Gastrocnemius medialis (tissue), 4 donors: ENCODE measurements around the gene GC. TPM values are rescaled to one million over a fixed set of nuclear protein-coding genes. Genes with fewer than 3 reads are reported as not detected.

Experiments used
- ATAC-seq, 2 donors: fragments of 150-250 bp; one replicate each; pipeline ENCODE4 v1.9.1; 2016
- DNase-seq, 2 donors: peaks; one replicate each; pipeline ENCODE4 v3.0.0-alpha.2; 2019
- H3K27ac ChIP-seq, 4 donors: fragments of 200-600 bp; sonication (generic); 1 replicate in 1 of 4; 2 replicates in 3 of 4; pipeline ENCODE4 v1.5.1; 2016 to 2018; ENCODE audit warnings: mild to moderate bottlenecking in 2 of 4, moderate library complexity in 1 of 4
- H3K27me3 ChIP-seq, 3 donors: fragments of 200-600 bp; sonication (generic) in 2 of 3; 1 replicate in 1 of 3; 2 replicates in 2 of 3; pipeline versions ENCODE4 v1.5.1 to v1.6.0; 2016 to 2019; ENCODE audit warnings: mild to moderate bottlenecking in 1 of 3, moderate library complexity in 1 of 3
- H3K36me3 ChIP-seq, 2 donors: fragments of 200-600 bp; sonication (generic) in 1 of 2; one replicate each; pipeline ENCODE4 v1.5.1; 2017 to 2018
- H3K4me1 ChIP-seq, 2 donors: fragments of 200-600 bp; sonication (generic) in 1 of 2; one replicate each; pipeline ENCODE4 v1.5.1; 2016 to 2017; ENCODE audit warnings: mild to moderate bottlenecking in 2 of 2
- H3K4me3 ChIP-seq, 4 donors: fragments of 200-600 bp; sonication (generic) in 3 of 4; 1 replicate in 1 of 4; 2 replicates in 3 of 4; pipeline ENCODE4 v1.5.1; 2016 to 2019; ENCODE audit warnings: mild to moderate bottlenecking in 2 of 4
- H3K9me3 ChIP-seq, 3 donors: fragments of 200-600 bp; sonication (generic) in 2 of 3; 1 replicate in 1 of 3; 2 replicates in 2 of 3; pipeline ENCODE4 v1.5.1; 2016 to 2019
- CTCF ChIP-seq, 5 experiments: fragments of 450-650 bp in 3 of 5; fragments of 200-600 bp in 2 of 5; sonication (generic) in 2 of 5; IDR thresholded peaks in 4 of 5; conservative IDR thresholded peaks in 1 of 5; 1 replicate in 4 of 5; 2 replicates in 1 of 5; pipeline ENCODE4 v1.5.1; 2016 to 2019; ENCODE audit warnings: antibody characterized with exemption in 5 of 5, mild to moderate bottlenecking in 3 of 5, moderate library complexity in 3 of 5
- POLR2A ChIP-seq, 2 donors: fragments of 450-650 bp; IDR thresholded peaks; one replicate each; pipeline ENCODE4 v1.6.1; 2017; ENCODE audit warnings: antibody characterized with exemption in 2 of 2, mild to moderate bottlenecking in 2 of 2, moderate library complexity in 2 of 2
- in situ Hi-C, 4 donors: fragments of 200-750 bp; cut with MboI; loops; one replicate each; pipeline versions ENCODE4 v1.15.0 to v1.8.0; 2017; ENCODE audit warnings: low sequenced_read_pairs in 4 of 4
- intact Hi-C: fragments of 100-400 bp; cut with DNase I; formaldehyde crosslinking; loops from one replicate; pipeline ENCODE4 v1.15.1; 2023; ENCODE audit warnings: low total_unique reads
- total RNA-seq, 4 donors: library from RNA; depleted of rRNA; stranded (reverse); fragments of >200 nt; gene quantifications; one replicate each; pipeline versions ENCODE4 v1.1.0 to v1.2.3, GENCODE V29; 2016

The GC gene
- total RNA-seq, 4 donors from 2014 or later = 5.1 to 9.8 TPM; not detected in 2

GRCh38 chr4:71732066-71732465 lies 51.8 kb downstream of the GC start:
- Histone ChIP-seq H3K27me3 (no peaks in the 10 kb centered on the region), H3K27ac (no peak overlapping the region), H3K9me3 (no peaks in the 10 kb centered on the region), H3K4me3 (no peak overlapping the region), H3K36me3 (no peaks in the 10 kb centered on the region), H3K4me1 (no peaks in the 10 kb centered on the region)
- ATAC-seq = no peak
- intact Hi-C loops = no loop called here
- DNase-seq = no peak
- TF ChIP-seq CTCF (IDR thresholded peaks at IDR 0.05 in 4 of 5, conservative IDR thresholded peaks at IDR 0.05 in 1 of 5) = no peak
- no peak for TF ChIP-seq POLR2A (IDR thresholded peaks at IDR 0.05)
- in situ Hi-C loops = no loop called here

DNA sequence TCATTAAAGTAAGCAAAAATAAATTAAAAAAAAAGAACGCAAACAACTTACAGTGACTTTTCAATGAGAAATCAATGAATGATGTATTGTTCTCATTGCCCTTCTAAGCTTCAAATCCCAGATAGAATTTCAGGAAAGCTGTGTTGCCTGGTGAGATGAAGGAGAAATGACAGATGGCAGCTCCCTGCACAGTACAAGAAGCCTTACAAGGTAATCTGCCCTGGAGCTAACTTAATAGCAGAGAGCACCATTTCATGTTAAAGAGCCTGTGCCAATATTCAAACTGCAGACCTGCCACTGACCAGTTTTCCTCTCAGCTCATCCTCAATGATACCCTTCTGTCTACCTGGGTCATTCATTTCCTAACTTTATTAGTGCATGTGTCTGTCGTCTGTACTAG lies 54.0 kb downstream of the GC start:
- intact Hi-C loops (no loop called here), in situ Hi-C loops (no loop called here)

DNA sequence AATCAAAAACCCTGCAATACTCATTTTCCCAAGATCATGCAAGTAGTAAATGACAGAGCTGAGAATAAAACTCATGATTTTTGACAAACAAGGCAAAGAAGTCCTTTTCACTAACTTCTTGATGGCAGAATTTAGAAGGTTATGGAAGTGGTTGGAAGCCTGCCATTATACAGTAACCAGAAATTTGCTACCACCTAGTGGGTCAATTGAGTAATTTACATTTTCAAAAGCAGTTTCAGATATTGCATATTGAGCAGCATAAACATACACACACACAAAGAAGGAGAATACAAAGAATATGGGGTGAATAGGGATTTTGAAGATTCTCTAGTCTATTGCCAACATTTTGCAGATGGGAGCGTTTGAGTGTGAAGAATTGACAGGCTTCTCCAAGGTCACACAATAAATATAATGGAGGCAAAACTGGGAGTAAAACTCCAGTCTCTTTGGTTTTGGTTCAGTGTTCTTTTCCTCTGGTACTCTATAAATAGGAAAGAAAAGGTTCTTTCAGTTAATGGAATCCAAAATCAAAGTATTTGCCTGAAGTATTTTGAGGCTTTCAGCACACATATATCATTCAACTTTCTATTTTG lies 70.2 kb downstream of the GC start:
- Histone ChIP-seq H3K4me3 (no peak overlapping the region), H3K9me3 (no peaks in the 10 kb centered on the region), H3K4me1 (no peaks in the 10 kb centered on the region), H3K27me3 (no peaks in the 10 kb centered on the region), H3K36me3 (no peaks in the 10 kb centered on the region), H3K27ac (no peak overlapping the region)
- intact Hi-C loops (loop anchor here (5.0 kb wide), 2 partner anchors 486 to 531 kb away; no protein-coding TSS in a partner anchor), in situ Hi-C loops (loop anchor here in 3 of 4 donors (10.0 to 25.0 kb wide), 3 partner anchors 99 to 1101 kb away; no protein-coding TSS in a partner anchor)
- DNase-seq (no peak), ATAC-seq (no peak)
- TF ChIP-seq CTCF (IDR thresholded peaks at IDR 0.05 in 4 of 5, conservative IDR thresholded peaks at IDR 0.05 in 1 of 5) (peak in 4 of 5 experiments; percentile 29 to 55 (median 40)), POLR2A (IDR thresholded peaks at IDR 0.05) (no peak)

More for the DNA sequence above, 54.0 kb downstream of the GC start:
- DNase-seq (no peak), ATAC-seq (no peak)
- Histone ChIP-seq H3K27me3 (no peaks in the 10 kb centered on the region), H3K9me3 (no peaks in the 10 kb centered on the region), H3K36me3 (no peaks in the 10 kb centered on the region), H3K4me3 (no peak overlapping the region), H3K27ac (no peak overlapping the region), H3K4me1 (no peaks in the 10 kb centered on the region)
- no peak for TF ChIP-seq POLR2A (IDR thresholded peaks at IDR 0.05)
- TF ChIP-seq CTCF (IDR thresholded peaks at IDR 0.05 in 4 of 5, conservative IDR thresholded peaks at IDR 0.05 in 1 of 5) = no peak

- H3K9me3 ChIP-seq = no peaks in the 10 kb centered on the region
- DNase-seq (no peak), ATAC-seq (no peak)
- no peaks in the 10 kb centered on the region for H3K36me3 ChIP-seq
- no peak overlapping the region for H3K27ac ChIP-seq
- H3K4me3 ChIP-seq = no peak overlapping the region
- H3K27me3 ChIP-seq = no peaks in the 10 kb centered on the region
- no peaks in the 10 kb centered on the region for H3K4me1 ChIP-seq
- no peak for TF ChIP-seq CTCF (IDR thresholded peaks at IDR 0.05 in 4 of 5, conservative IDR thresholded peaks at IDR 0.05 in 1 of 5)
- no peak for TF ChIP-seq POLR2A (IDR thresholded peaks at IDR 0.05)
- intact Hi-C loops (loop anchor here (5.0 kb wide), 2 partner anchors 485 to 530 kb away; no protein-coding TSS in a partner anchor), in situ Hi-C loops (loop anchor here in 3 of 4 donors (10.0 to 25.0 kb wide), 3 partner anchors 100 to 1100 kb away; no protein-coding TSS in a partner anchor)
Measured at GRCh38 chr4:71711985-71712348, 71.9 kb downstream of the GC start.
